HUES48 (cell line): ENCODE data around the gene PRAC1.

ENCODE experiments used
- H3K27ac ChIP-seq: one replicate; pipeline ENCODE4 v1.7.0; 2013; ENCODE audit warnings: low read depth, low read length, inconsistent platforms
- H3K27me3 ChIP-seq: 2 replicates; pipeline ENCODE4 v1.6.1; 2013; ENCODE audit warnings: mild to moderate bottlenecking, low read length; ENCODE audit not compliant: control insufficient read depth, insufficient read depth
- H3K36me3 ChIP-seq: 2 replicates; pipeline ENCODE4 v1.6.1; 2013; ENCODE audit warnings: low read length; ENCODE audit not compliant: control insufficient read depth, insufficient read depth
- H3K4me1 ChIP-seq: 2 replicates; pipeline ENCODE4 v1.6.1; 2013; ENCODE audit warnings: mild to moderate bottlenecking, low read length; ENCODE audit not compliant: control insufficient read depth, insufficient read depth
- H3K4me3 ChIP-seq: 2 replicates; pipeline ENCODE4 v1.5.1; 2013; ENCODE audit warnings: mild to moderate bottlenecking, low read depth, low read length
- H3K9ac ChIP-seq: 2 replicates; pipeline ENCODE4 v1.6.1; 2013; ENCODE audit warnings: mild to moderate bottlenecking, low read depth, low read length, moderate library complexity
- H3K9me3 ChIP-seq: 2 replicates; pipeline ENCODE4 v1.6.1; 2013; ENCODE audit warnings: low read length; ENCODE audit not compliant: control insufficient read depth, insufficient read depth

The PRAC1 gene

DNA sequence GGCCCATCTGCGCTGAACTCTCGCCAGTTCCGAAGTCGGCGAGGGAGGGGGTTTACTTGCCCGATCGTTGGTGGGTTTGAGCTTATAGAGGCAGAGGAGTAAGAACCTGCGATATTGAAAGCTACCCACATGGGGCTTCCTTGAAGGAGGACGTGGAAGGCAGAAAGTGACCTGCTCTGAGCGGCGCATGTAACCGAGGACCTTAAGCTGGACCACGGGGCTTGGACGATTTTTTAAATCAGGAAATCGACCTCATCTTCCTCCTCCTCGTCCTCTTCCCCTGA, 2.6 kb upstream of the PRAC1 start:
- H3K4me1 ChIP-seq, result peaks cover 40% of the 10 kb centered on the region
- no peaks in the 10 kb centered on the region for H3K36me3 ChIP-seq
- H3K4me3 ChIP-seq, result no peak overlapping the region
- H3K27ac ChIP-seq, result no peak overlapping the region
- H3K9me3 ChIP-seq, result peaks cover 2% of the 10 kb centered on the region
- H3K9ac ChIP-seq, result no peak overlapping the region
- peaks cover 100% of the 10 kb centered on the region for H3K27me3 ChIP-seq

DNA sequence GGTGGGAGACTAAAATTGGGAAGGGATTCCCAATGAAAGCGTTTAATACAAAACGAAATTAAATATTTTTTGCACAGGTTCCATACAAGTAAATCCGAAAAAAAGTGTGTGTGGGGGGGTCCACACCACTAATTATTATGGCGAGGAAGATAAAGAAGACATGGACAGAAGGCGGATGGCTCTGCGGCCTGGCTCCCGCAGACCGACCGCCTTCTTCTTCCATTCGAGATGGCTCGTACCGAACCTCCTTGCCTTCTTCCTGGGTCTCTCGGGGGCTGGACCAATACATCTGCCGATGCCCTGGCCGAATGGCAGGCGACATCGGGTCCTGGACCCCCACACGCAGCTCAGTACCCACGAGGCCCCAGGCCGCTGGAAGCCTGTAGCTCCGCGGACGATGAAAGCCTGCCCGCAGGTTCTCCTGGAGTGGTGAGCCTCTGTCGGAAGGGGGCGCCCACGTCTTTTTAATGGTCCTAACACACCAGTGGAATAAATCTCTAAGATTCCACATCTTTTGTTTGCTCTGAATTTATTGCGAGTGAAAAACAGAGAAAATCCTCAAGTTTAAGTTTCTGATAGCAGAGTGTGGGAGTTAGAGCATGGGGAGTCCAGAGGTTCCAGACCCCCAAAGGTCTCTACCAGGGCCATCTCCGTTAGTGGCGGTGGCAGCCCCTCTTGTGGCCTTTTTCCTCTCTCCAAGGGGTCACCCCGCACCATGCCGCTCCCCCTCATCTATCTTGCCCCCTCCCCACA, 2.1 kb upstream of the PRAC1 start:
- Histone ChIP-seq H3K27me3 (peaks cover 100% of the 10 kb centered on the region), H3K27ac (no peak overlapping the region), H3K4me3 (no peak overlapping the region)

DNA sequence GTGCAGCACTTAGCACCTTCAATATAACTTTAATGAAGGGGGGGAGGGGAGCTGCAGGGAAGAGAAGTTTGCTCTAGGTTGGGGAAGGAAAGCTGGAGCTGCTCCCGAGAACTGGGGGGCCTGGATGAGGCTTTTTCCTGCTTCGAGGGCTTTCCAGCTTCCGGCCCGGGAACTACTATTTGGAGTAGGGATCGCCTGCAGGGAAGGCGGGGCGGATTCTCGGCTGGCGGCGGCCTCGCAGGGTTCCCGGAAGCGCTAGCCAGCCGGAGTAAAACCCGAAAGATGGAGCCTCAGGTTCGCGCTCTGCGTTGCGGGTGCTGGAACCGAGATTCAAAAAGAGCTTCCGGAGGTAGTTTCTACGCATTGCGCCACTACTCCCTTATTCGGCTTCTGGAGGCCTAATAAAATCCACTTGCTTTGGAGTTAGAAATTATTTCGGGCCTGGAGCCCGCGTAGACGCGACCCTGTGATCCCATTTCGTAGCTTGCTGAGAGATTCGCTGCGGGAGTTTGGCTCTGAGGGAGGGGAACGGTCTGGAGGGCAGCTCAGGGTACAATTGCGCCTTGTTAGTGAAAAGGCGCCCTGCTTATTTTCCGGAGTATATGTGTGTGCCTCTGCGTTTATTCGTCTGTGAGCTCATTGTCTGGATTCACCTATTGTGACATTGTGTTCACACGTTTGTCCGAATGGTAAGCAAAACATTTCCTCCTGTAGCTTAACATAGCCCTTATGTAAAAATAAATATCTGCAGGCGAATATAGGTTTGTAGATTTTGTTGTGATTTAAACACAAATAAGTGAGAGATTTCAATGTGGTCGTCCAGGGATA, 1.3 kb upstream of the PRAC1 start:
- H3K27ac ChIP-seq, result no peak overlapping the region
- H3K9ac ChIP-seq, result no peak overlapping the region
- peaks cover 44% of the 10 kb centered on the region for H3K4me1 ChIP-seq
- H3K4me3 ChIP-seq, result peak overlapping the region; percentile 38
- H3K36me3 ChIP-seq, result no peaks in the 10 kb centered on the region
- H3K27me3 ChIP-seq, result peaks cover 100% of the 10 kb centered on the region
- H3K9me3 ChIP-seq, result peaks cover 2% of the 10 kb centered on the region

More for the DNA sequence above, 2.1 kb upstream of the PRAC1 start:
- no peak overlapping the region for H3K9ac ChIP-seq
- H3K4me1 ChIP-seq, result peaks cover 41% of the 10 kb centered on the region
- peaks cover 2% of the 10 kb centered on the region for H3K9me3 ChIP-seq
- no peaks in the 10 kb centered on the region for H3K36me3 ChIP-seq

- Histone ChIP-seq H3K27ac (no peak within 1 kb of the TSS), H3K4me3 (peak within 1 kb of the TSS; percentile 38), H3K9me3 (peaks cover 2% of the 10 kb centered on the region), H3K9ac (no peak within 1 kb of the TSS), H3K4me1 (peaks cover 48% of the 10 kb centered on the region), H3K36me3 (no peaks in the 10 kb centered on the region), H3K27me3 (peaks cover 100% of the 10 kb centered on the region)
Observed at GRCh38 chr17:48722915-48723422, 651 bp upstream of the PRAC1 start, which contains the start of gene PRAC2. PRAC2 (plus strand) TSS chr17:48723185; CDS start chr17:48724411, 1,226 bp downstream.

DNA sequence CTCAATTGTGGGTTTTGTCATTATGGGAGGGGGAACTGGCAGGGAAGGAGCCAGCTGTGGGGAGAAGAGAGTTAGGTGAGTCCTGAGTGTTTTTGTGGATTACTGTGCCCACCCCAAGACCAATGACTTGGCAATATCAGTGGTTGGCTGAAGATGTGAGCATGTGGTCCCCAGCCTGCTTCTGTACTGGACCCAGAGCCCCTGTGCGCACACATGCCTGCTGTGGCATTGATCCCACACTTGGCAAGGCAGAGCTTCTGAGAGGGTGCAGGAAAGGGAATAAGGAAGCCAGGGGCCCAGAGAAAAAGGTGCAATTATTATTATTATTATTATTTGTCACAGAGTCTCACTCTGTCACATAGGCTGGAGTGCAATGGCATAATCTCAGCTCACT, 1.3 kb downstream of the PRAC1 start:
- H3K27me3 ChIP-seq, result peaks cover 100% of the 10 kb centered on the region
- peaks cover 51% of the 10 kb centered on the region for H3K4me1 ChIP-seq
- no peaks in the 10 kb centered on the region for H3K36me3 ChIP-seq
- H3K9me3 ChIP-seq, result no peaks in the 10 kb centered on the region; the same call in 1 of the 2 replicates
- H3K9ac ChIP-seq, result no peak overlapping the region
- H3K27ac ChIP-seq, result no peak overlapping the region
- H3K4me3 ChIP-seq, result no peak overlapping the region

DNA sequence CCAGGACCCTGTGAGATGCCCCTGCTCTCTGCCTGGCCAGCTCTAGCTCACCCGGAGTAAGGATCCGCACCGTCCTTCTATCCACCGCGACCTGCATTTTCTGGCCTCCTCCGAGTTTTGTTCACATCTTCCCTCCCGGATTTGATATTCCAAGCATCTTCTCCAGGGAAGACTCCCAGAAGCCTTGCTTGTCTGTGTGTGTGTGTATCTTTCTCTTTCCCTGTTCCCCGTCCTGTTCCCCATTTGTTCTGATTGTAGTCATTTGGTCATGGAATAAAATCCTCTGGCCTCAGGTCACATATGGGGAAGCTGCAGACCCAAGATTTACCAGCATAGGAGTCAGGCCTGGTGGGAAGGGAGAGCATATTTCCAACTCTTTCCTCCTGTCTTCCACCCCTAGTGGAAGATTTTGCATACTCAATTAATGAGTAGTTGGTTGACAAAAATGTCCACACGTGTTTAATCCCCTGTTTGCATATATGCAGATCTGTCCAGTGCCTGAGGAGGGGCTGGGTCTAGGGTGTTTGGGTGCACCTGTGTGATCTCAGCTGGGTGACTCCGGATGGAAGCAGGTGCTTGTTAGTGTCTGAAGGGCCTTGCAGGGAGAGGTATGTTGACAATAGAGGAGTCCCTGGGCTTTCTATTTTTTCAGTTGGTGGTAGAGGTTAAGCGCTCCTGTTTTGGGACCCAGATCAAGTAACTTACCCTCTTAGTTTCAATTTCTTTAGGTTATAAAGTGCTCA, 1.9 kb downstream of the PRAC1 start:
- no peak overlapping the region for H3K27ac ChIP-seq
- H3K9me3 ChIP-seq, result no peaks in the 10 kb centered on the region; the same call in 1 of the 2 replicates
- H3K4me1 ChIP-seq, result peaks cover 51% of the 10 kb centered on the region
- H3K36me3 ChIP-seq, result no peaks in the 10 kb centered on the region
- no peak overlapping the region for H3K9ac ChIP-seq
- peak overlapping the region; percentile 6; the same call in 1 of the 2 replicates for H3K4me3 ChIP-seq
- H3K27me3 ChIP-seq, result peaks cover 100% of the 10 kb centered on the region

- Histone ChIP-seq H3K4me1 (peaks cover 51% of the 10 kb centered on the region), H3K9ac (no peak overlapping the region), H3K9me3 (no peaks in the 10 kb centered on the region; the same call in 1 of the 2 replicates), H3K36me3 (no peaks in the 10 kb centered on the region), H3K4me3 (peak overlapping the region; percentile 53), H3K27me3 (peaks cover 99% of the 10 kb centered on the region), H3K27ac (peak overlapping the region; percentile 27)
Observed at GRCh38 chr17:48719642-48720265, 2.6 kb downstream of the PRAC1 start.

DNA sequence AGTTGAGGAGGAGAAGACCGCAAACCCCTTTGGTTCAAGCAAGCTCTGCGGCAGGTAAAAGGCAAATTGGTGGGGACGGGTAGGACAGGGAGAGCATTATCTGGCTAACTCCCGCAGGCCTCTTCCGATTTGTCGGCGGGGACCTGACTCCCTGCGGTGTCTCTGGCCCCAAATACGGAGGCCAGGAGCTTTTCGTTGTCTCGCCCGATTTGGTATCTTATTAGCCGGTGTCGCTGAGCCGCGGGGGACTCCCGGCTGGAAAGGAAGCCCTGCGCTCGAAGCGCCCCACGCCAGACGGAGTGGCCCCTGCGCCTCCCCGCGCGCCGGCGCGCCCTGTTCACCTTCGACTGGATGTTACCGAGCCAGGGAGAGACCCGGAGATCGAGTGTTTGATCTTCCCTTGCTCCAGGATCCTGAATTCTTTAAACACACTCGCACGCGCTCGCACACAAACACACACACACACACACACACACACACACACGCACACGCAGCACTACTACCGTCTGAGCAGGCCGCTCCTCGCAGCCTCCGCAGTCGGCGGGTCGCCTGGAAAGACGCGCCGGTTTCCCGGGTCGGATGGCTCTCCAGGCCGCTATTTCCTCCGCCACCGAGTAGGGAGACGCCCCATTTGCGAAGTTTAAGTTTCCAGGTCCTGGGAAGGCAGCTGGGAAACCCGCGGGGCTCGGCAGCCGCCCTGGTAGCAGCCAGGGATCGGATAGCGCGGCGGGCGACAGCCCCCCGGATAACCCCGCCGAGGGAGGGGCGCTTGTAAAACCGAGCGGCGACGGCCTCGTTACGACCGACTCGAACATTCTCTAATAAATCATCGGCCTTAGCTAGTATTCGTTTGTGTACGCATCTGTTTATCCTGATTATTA, 3.3 kb downstream of the PRAC1 start:
- Histone ChIP-seq H3K9ac (no peak overlapping the region), H3K27ac (peak overlapping the region; percentile 27), H3K4me3 (peak overlapping the region; percentile 53)

DNA sequence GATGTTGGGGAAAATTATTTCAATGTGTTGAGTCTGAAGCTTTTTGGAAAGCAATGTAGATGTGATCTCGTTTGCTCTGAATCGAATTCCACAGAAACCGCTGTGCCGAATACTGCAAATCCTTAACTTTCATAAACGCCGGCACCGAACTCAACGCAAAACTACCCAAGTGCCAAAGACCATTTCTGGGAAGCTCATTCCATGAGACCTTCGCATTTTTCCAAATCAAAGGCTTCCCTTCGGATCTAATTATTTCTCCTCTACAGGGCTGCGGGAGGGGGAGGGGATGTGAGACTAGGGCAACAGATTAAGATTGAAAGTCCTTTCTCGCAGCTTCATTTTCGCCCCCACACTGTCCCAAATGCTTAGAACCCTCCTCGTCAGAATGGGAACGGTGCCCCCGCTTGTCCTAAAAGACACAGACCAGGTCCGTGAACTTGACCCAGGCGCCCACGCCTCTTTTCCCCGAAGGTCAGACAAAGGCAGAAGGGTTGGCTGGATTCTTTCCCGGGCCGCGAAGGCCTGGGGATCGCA, 4.0 kb downstream of the PRAC1 start:
- H3K4me3 ChIP-seq, result peak overlapping the region; percentile 53
- H3K4me1 ChIP-seq, result peaks cover 45% of the 10 kb centered on the region
- peaks cover 97% of the 10 kb centered on the region for H3K27me3 ChIP-seq
- H3K9ac ChIP-seq, result no peak overlapping the region
- H3K9me3 ChIP-seq, result no peaks in the 10 kb centered on the region; the same call in 1 of the 2 replicates
- no peaks in the 10 kb centered on the region for H3K36me3 ChIP-seq
- no peak overlapping the region for H3K27ac ChIP-seq

More for the DNA sequence above, 3.3 kb downstream of the PRAC1 start:
- H3K9me3 ChIP-seq, result no peaks in the 10 kb centered on the region; the same call in 1 of the 2 replicates
- peaks cover 99% of the 10 kb centered on the region for H3K27me3 ChIP-seq
- H3K4me1 ChIP-seq, result peaks cover 49% of the 10 kb centered on the region
- H3K36me3 ChIP-seq, result no peaks in the 10 kb centered on the region
